LNCaP clone FGC (cell line): ENCODE measurements around the gene SLC44A1.
"Not testable (repeated sequence)": the region's sequence is repeated elsewhere in the genome, so short reads cannot be mapped to it uniquely, and the experiment has no call there.

Experiments
- DNase-seq: peaks from one replicate; pipeline ENCODE4 v3.0.0-alpha.2; 2011; ENCODE audit warnings: low read depth
- H3K4me3 ChIP-seq: 2 replicates; pipeline ENCODE4 v1.5.1; 2011; ENCODE audit warnings: mild to moderate bottlenecking, low read depth, low read length, control low read depth
- TF ChIP-seq, protein P1 (sequence below): IDR thresholded peaks from 2 replicates; pipeline ENCODE4 v1.5.1; 2012; ENCODE audit warnings: mild to moderate bottlenecking; ENCODE audit not compliant: control insufficient read depth, insufficient read depth; ENCODE audit errors: extremely low read depth

SLC44A1 gene

DNA sequence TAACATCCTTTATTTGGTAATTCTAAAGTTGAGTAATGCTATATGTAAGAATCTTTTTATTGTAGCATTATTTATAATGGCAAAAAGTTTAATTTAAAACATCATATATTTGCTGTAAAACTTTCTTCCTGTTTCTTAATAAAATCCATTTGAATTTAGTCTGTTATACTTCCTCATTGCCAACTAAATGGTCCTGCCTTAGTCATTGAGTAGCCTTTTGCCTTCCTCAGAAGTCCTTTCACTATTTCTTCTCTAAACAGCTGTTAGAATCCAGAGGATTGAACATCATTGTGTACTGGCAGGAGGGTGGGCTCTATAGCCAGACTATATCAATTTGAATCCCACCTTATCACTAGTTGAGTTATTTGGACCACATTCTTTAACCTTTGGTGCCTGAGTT is 11.0 kb downstream of the SLC44A1 start:
- no peak for DNase-seq
- TF ChIP-seq, protein P1, sequence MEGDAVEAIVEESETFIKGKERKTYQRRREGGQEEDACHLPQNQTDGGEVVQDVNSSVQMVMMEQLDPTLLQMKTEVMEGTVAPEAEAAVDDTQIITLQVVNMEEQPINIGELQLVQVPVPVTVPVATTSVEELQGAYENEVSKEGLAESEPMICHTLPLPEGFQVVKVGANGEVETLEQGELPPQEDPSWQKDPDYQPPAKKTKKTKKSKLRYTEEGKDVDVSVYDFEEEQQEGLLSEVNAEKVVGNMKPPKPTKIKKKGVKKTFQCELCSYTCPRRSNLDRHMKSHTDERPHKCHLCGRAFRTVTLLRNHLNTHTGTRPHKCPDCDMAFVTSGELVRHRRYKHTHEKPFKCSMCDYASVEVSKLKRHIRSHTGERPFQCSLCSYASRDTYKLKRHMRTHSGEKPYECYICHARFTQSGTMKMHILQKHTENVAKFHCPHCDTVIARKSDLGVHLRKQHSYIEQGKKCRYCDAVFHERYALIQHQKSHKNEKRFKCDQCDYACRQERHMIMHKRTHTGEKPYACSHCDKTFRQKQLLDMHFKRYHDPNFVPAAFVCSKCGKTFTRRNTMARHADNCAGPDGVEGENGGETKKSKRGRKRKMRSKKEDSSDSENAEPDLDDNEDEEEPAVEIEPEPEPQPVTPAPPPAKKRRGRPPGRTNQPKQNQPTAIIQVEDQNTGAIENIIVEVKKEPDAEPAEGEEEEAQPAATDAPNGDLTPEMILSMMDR: no peak
- no peak overlapping the region for H3K4me3 ChIP-seq

DNA sequence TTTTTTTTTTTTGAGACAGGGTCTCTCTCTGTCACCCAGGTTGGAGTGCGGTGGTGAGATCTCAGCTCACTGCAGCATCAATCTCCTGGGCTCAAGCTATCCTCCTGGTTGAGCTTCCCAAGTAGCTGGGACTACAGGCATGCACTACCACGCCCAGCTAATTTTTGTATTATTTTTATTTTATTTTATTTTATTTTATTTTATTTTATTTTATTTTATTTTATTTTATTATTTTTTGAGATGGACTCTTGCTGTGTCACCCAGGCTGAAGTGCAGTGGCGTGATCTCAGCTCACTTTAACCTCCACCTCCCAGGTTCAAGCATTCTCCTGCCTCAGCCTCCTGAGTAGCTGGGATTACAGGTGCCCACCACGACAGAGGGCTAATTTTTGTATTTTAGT is 12.1 kb downstream of the SLC44A1 start:
- not testable (repeated sequence) for H3K4me3 ChIP-seq, DNase-seq

DNA sequence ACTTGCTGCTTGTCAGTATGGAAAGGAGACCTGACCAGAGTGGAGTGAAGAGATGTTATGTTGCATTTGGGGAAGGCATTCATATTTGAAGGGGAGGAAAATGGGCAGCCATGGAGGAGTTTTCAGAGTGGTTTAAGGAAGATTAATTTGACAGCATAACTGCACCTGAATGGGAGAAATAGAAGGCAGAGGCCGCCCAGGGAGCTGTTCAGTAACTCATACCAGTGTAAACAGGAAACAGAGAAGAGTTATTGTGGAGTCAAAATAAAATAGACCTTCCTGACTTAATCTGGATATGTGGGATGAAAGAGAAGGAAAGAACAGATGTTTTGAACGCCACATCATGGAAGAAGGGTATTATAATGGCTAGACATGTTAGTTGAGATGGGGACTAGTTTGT is 13.4 kb downstream of the SLC44A1 start:
- no peak overlapping the region for H3K4me3 ChIP-seq
- no peak for DNase-seq
- TF ChIP-seq, protein P1: no peak

DNA sequence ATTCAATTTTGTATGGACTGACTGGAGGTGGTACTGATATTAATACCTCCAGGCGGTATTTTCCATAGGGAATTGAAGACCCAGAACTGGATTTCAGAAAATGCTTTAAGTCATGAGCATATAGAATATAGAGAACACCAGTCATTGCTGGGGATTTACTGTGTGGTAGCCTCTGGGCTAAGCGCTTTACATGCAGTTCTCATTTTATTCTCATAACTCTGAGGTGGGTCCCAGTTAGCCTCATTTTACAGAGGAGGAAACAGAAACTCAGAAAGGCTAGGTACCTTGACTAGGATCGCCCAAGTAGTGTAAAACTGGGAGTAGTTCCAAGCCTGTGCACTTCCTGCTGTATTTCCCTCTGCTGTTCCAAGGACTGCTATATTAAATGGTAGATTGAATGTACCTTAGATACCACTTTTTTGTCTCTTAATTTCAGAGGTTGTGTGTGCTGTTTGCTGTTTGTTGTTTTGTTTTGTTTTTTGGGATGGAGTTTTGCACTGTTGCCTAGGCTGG is 13.8 kb downstream of the SLC44A1 start:
- no peak overlapping the region for H3K4me3 ChIP-seq
- TF ChIP-seq, protein P1: no peak
- no peak for DNase-seq

DNA sequence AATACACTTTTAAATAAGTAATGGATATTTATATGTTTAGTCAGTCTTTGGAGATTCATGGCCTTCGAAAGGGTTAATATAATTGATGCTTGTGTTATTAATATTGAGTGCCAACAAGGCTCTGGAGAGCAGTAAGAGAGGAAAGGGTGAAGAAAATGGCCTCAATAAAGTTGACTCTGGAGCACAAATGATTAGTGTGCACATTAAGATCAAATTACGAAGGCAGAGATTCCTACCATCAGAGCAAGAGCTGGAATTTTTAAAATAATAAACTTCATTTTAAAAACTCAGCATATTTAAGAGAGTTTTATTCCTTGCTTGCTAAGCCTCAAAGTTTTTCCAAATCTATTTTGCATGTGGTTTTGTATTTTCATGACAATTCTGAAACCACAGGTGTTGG is 14.8 kb downstream of the SLC44A1 start:
- TF ChIP-seq, protein P1: no peak
- DNase-seq: no peak
- H3K4me3 ChIP-seq: no peak overlapping the region

DNA sequence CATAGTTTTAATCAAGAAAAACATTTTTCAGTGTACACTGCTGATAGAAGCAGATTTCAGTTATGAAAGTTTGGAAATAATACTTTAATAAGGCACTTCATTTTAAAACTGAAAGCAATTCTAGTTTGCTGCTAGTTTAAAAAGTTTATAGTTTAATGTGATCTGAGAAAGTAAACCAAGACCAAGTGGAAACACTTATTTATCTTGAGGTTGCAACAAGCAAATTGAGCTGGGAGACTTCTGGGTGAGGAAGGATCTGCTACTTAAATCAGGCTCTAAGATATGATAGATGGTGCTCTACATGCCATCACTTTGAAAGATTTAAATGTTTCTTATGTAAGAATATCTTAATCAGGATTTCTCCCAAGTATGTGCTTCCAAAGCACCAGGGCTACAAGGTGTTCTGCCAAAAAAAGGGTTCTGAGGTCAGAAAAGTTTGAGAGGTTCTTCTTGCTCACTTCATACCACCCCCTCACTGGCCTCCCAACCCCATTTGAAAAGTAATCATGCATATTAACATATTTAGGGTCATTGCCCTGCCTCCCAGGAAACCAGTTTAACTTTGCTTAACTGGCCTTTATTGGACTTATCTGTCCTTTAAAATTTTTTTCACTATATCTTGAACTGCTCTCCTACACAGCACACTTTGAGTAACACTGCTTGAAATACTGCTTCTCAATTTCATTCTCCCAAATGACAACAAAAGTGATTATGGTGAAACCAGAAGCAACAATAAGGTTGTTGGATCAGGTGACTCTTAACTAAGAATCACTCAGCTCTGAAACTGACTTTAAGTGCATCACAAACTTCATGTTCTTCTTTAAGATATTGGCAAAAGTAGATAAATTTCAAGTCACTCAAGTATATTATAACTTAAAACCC is 15.5 kb downstream of the SLC44A1 start:
- TF ChIP-seq, protein P1: no peak
- DNase-seq: no peak
- H3K4me3 ChIP-seq: no peak overlapping the region

DNA sequence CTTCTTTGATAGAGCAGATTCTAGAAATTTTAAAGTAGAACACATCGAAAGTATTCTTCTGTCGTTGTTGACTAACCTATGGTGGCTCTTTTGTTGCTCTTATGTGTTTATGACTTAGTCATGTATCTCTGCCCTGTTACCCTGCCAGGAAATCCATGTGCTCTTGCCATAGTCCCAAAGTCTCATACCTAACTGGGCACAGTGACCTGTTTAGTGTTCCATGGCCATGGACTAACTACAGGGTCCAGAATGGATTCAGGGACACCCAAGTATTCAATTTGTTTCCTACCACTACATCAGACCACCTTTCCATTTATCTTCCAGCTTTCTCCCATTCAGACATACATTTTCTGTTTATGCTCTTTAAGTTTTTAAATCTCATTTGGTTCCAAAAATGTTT is 18.0 kb downstream of the SLC44A1 start:
- no peak overlapping the region for H3K4me3 ChIP-seq
- TF ChIP-seq, protein P1: no peak
- DNase-seq: no peak
